AG08396 (cell line): ENCODE measurements around the gene AKT3.
"Not testable (repeated sequence)": the region's sequence is repeated elsewhere in the genome, so short reads cannot be mapped to it uniquely, and the experiment has no call there.

Experiments
- DNase-seq: peaks from one replicate; pipeline ENCODE4 v3.0.0; 2012; ENCODE audit warnings: low spot score, mixed read lengths

AKT3 gene

DNA sequence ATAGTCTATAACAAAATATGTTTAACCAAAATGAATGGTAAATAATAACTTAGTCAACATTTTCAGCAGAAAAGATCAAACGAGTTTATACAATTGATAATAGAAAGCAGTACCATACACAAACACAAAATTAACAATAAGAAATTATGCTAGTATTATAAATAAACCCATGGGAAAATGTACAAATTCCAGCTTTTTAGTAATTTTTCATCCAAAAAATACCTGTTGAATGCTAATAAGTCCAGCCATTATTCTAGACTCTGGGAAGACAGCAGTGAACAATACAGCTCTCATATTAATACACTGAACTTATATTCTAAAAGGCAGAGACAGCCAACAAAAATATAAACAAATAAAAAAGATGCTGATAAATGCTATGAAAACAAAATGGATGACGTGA is 66.3 kb downstream of the AKT3 start:
- DNase-seq, result no peak

DNA sequence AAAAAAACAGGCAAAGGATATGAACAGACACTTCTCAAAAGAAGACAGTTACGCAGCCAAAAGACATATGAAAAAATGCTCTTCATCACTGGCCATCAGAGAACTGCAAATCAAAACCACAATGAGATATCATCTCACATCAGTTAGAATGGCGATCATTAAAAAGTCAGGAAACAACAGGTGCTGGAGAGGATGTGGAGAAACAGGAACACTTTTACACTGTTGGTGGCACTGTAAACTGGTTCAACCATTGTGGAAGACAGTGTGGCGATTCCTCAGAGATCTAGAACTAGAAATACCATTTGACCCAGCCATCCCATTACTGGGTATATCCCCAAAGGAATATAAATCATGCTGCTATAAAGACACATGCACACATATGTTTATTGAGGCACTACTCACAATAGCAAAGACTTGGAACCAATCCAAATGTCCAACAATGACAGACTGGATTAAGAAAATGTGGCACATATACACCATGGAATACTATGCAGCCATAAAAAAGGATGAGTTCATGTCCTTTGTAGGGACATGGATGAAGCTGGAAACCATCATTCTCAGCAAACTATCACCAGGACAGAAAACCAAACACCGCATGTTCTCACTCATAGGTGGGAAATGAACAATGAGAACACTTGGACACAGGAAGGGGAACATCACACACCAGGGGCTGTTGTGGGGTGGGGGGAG is 77.5 kb downstream of the AKT3 start:
- not testable (repeated sequence) for DNase-seq

DNA sequence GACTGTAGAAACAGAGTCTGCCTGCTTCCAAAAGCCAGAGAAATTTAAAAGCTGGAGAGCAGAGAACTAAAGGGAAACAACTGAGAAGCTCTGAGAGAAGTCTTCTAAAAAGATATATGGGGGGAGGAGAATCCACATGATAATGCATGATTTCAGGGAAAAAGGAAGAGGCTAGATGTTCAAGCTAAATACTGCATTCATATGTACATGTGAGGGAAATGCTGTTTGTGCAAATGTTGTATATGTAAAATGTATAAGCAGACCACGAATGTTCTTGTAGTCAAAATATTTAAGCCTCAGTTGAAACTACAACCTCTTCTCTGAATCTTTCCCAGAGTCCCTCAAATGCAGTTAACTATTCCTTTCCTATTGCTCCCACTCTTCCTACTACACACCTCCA is 79.2 kb downstream of the AKT3 start:
- no peak for DNase-seq

DNA sequence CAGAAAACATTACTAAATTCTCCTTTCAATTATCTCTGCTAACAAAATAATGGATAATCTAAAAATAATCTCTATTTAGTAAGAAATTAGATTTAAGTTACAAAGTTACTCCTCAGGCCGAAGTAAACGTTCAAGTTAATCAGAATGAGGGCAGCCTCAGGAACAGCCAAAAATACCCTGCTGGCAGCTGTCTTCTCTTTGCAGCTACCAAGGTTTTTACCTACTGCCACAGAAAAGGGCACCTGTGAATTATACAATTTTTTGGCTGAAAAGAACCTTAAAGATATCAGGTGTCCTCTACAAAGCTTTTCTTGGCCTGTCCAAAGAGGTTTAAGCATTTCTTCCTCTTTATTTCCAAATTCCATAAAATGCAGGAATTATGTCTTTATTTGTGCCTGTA is 84.4 kb downstream of the AKT3 start:
- DNase-seq, result no peak

DNA sequence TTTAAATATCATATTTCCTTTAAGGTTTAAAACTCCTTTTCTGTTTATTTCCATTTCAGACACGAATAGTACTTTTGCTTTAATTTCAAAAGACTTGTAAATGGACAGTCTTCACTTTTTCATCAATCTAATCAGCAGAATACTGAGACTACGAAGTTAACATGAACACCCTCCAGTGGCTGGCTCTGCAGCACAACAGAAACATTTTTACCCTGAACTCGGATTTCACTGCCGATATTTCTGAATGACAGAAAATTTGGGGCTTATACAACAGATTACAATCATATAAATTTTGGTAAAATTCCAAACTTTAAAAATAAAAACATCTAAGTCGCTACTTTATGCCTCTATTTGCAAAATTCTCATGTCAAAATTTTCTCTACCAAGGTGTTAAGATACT is 86.2 kb downstream of the AKT3 start:
- DNase-seq, result no peak

DNA sequence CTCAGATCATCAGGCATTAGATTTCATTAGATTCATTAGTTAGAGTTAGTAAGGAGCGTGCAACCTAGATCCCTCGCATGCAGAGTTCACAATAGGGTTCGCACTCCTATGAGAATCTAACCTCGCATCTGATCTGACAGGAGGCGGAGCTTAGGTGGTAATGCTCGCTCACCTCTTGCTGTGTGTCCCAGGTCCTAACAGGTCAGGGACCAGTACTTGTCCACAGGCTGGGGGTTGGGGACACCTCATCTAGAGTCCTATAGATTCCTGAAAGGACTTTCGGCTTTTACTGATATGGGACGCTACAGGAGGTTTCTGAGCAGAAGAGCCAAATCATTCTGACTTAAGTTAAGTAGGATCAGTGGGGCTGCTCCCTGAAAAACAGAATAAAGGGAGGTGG is 91.4 kb downstream of the AKT3 start:
- DNase-seq, result no peak

DNA sequence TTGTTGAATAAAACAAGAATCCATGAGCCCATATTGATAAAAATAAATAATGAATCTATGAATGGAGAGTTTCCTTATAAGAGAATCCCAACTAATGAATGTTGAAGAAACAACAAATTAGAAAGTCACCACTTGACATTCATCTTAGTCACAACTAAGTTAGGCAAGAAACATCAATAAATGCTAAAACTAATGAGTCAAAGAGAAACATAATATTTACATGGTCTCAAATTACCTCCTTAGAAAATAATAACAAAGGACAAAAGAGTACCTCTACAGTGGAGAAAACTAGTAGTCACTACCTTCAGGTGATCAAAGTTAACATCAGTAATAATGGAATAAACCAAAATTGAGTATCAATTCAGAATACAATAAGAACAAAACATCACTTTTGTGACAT is 93.5 kb downstream of the AKT3 start:
- DNase-seq, result no peak

DNA sequence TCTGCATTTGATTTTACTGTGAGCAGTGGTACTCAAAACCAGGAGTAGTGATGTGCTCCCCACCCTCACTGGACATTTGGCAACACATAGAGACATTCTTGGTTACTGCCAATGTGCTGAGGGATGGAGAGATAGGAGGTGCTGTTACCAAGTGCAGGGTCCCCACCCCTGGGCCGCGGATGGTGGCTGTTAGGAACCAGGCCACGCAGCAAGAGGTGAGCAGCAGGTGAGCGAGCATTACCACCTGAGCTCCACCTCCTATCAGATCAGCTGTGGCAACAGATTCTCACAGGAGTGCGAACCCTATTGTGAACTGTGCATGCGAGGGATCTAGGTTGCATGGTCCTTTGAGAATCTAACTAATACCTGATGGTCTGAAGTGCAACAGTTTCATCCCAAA is 95.7 kb downstream of the AKT3 start:
- no peak for DNase-seq

DNA sequence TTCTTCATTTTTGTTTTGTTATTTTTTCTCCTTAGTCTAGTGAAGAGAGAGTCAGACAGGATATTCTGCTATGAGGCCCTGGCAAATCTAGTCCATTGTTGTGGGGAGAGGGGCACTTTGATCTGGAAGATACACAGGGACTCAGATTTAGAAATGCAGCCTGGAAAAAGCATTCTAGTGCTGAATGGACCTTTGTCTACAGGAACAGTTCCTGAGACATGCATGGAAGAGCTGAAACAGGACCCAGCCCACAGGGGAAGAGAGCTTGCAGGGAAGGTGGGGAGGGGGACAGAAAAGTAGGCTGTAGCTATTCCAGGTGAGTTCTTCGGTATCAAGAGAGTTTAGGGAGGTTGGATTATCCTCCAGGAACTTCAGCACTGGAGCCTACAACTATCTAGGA is 98.5 kb downstream of the AKT3 start:
- DNase-seq, result no peak

DNA sequence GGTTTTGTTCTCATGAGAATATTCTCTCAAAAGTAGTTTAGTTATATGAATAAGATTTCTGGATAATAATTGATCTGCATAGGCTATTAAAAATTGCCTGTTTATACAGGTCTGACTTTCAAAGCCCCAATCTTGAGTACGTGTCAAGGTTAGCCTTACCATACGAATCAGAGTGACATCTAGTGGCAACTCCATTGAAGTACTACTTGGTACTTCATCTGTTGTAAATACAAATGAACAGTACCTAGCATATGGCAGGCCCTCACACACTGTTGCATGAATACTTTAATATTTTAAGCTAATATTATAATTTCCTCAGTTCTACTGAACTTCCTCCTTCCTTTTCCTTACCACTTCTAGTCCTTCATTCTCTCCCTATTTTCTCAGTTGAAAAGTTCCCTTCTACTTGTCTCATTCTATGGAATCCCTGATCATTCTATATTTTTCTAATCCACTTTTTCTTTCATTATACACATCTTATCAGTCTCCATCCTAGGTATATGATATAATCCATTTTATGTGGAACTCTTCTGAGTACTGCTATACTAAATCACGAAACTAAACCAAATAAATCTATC is 101.2 kb downstream of the AKT3 start:
- DNase-seq, result peak; percentile 60

DNA sequence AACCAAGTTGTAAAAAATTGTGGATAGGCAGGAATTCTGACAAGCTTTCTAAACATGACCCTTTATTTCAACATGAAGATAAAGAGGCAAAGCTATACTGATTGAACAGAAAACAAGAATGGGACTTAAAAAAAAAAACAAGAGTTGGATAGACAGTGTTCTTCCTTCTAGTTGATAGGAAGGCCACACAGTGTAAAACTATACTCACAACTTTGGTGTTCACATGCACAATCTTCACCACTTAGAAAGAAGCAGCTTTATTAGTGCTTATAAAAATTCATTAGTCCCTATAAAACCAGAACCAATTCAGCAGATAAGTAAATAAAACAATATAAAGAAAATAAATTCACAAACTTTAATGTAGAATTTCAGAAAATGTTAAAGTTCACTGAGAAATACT is 101.8 kb downstream of the AKT3 start:
- no peak for DNase-seq

DNA sequence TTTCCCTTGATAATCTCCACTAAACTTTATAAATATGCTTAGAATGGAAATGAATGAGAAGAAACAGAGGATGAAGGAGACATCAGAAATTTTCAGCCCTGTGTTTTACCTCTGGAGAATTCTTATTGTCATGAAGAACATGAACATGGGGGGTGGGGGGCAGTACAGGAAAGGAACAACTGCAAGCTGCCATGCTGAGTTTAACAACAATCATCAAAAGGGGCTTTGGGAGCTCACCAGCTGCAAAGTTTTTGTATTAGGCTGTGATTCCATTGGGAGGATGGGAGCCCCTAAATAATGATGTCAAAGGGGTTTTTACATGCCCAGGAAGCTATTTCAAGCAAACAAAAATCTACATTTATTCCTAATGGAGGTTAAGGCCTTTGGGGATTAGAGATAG is 103.3 kb downstream of the AKT3 start:
- DNase-seq, result no peak

DNA sequence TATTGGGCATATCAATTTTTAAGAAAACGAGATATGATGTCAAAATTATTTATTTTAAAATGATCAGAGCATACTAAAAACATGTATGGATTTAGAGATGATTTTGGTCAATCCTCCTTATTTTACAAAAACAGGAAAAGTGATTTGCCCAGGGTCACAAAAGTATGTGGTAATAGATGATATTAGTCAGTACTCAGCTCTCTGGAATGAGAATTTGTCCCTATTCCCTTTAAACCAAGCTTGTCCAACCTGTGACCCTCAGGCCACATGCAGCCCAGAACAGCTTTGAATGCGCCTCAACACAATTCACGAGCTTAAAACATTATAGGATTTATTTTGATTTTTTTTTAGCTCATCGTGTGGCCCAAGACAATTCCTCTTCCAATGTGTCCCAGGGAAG is 104.7 kb downstream of the AKT3 start:
- no peak for DNase-seq

DNA sequence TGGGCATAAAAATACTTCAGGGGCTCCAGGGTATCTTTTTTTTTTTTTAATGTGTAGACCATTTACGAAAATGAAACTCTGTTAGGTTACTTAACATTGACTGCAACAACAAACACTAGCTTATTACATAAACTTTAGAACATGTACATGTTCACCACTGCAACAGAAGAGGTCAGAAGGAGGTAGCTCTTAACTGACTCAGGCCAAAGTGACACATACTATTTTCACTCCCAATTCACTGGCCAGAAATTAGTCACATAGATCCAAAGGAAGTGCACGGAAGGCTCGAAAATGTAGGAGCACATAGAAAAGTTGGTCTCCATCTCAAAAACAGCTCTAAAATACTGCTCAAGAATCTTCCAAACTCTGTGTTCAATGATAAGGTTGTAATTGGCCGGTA is 107.2 kb downstream of the AKT3 start:
- peak; percentile 52 for DNase-seq

DNA sequence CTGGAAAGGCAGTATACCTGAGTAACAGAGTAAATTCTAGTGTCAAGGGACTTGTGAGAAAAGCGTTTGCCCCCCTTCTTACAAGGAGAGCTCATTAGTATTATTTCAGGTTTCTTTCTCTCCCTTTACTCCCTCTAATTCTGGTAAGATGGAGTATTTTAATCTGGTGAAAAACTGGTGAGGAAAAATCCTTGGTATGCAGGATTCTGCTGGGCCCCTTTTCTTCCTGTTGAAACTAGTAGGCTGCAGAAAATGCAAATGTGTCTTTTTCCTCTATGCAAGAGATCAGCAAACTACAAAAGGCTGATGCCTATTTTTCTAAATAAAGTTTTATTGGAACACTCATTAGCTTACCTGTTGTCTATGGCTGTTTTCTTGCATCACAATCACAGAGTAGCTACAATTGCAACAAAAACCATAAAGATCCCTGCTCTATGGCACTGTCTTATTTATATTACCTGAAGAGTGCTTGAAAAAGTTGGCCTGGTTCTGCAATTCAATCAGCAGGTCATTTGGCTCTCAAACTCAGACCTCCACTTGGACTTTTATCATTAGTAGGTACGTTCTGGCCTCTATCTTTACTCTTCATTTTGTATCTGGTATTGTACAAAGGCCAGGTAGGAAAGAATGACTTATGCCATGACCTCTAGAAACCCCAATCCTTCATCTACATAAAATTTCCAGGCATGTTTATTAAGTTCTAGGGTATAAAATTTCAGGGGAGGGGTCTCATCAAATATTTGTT is 109.6 kb downstream of the AKT3 start:
- DNase-seq, result no peak

DNA sequence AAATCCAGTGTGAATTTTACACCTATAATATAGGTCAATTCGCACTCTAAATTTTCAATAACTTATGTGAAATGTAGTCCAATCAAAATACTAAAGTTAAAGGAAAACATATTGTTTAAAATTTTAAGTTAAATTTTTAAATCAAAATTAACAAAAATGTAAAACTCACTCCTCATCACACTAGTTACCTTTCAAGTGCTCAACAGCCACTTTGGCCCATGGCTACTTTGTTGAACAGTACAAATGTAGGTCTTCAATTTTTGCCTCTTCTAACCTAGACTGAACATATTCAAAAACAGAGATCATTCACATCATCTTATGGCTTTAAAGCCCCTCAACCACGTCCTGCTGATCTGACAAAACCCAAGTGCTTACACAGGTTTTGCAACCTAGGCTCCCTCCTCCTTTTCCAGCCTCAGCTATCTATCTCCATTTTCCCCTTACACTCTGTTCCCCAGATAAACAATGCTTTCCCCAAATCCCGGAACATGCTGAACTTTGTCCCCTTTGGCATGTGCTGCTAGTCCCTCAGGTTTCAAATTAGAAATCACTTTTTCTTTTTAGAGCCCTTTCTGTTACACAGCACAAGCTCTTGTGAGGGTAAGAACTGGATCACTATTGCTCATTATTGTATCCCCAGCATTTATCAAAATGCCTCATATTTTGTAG is 110.6 kb downstream of the AKT3 start:
- DNase-seq, result no peak

DNA sequence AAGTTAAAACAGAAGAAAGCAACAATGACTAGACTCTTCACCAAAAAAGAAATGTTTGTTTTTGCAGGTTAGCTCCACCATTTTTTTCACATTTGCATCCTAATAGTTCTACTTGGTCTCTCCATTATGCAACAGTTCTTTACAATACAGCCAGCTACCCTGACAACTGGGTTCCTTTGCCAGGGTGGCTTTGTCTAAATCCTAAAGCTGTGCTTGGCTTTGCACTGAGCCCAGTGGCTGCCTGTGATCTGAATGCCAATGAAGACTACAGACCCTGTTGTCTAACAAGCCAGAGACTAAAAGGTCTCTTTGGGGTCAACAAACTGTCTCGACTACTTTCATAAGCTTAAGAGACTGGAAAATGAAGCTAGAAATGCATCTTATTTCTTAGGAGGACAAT is 112.0 kb downstream of the AKT3 start:
- DNase-seq, result no peak

DNA sequence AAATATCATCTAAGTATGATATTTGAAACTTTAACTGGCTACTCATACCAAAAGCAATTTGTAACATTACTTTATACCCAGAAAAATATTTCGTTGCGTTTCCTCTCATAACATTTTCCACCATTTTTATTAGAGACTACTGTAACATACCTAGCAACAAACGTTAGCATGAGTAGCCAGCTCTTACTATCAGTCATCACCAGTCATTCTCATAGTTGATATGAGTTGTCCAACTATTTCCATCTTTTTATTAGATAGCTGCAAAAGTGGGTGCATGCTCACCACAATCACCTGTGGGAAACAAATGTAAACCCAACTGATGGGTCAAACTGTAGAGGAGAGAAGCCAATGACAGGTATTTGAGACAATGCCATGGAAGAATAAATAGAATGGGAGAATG is 114.6 kb downstream of the AKT3 start:
- no peak for DNase-seq

DNA sequence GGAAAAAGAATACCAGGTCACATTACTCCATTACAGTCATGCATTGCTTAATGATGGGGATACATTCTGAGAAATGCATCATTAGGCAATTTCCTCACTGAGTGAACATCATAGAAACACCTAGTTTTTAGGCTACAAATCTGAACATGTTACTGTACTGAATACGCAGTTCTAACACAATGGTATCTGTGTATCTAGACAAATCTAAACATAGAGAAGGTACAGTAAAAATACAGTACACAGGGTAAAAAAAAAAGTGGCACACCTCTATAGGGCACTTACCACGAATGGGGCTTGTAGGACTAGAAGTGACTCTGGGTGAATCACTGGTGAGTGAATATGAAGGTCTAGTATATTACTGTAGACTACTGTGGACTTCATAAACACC is 115.7 kb downstream of the AKT3 start:
- no peak for DNase-seq

DNA sequence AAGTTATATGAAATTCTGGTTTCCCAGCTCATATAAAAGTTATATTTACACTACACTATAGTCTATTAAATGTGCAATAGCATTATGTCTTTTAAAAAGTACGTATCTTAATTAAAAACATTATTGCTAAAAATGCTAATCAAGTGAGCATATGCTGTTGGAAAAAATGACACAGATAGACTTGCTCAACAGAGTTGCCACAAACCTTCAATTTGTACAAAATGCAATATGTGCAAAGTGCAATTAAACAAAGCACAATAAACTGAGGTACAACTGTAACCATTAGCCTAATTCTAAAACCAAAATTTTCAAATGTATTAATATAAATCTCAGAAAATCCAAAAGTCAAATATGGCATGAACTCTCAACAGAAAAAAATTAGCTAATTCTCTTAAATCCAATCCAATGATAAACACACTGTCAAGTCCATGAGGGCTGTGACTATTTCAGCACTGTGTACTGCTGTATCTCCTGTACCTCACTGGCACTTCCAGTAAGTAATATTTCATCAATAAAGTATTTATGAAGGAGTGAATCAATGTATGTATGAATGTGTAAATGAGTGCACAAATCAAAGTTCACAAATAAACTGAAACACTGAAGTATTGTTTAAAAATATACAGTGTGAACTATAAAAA is 116.3 kb downstream of the AKT3 start:
- DNase-seq, result no peak

DNA sequence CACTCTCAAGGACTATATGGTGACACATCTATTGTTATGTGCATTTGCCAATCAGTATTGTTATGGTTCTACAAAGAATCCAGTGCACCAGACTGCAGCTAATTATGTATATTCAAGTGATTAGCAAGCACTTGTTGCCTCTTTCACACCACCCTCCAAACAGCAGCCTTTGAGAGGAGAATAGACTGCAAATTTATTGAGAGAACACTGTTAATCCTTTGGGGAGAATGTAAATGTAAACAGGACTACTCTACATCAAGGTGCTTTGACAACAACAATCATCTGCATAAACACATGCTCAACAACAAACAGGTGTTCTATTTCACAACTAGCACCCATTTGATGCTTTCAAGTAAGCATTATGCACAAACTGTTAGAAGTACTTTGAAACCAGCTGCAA is 117.4 kb downstream of the AKT3 start:
- DNase-seq, result no peak

DNA sequence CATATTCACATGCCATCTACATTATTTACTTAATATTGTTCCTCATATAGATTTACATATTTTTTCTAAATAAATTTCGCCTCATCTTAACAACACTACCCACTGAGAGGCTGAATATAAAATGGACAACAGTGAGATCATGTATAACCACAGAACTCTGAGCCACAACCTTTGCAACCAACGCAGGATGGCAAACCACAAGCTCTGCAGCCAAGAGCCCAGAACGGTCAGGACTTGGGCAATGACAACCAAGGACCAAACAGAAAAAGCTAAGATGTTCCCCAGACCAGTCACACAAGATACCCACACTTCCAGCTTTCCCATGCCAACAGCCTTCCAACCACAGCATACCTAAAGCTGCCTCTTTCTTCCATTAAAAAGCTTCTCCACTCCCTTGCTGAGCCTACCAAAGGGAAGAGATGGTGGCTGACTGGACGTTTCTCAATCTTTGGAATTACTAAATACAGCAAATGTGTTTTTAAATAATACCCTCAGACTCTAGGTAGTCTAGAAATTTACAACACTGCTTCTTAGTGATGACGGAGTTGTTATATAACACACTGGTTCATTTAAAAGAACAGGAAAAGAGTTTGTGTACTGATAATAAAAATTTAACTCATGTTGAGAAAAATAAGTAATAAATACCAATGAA is 117.9 kb downstream of the AKT3 start:
- DNase-seq, result no peak
